Tibial artery (tissue), 4 donors: ENCODE results near the gene PAPSS2.
"Not testable (repeated sequence)": the region's sequence is repeated elsewhere in the genome, so short reads cannot be mapped to it uniquely, and the experiment has no call there.

Experiments used
- DNase-seq, 2 donors: peaks; one replicate each; pipeline ENCODE4 v3.0.0-alpha.2; 2019
- H3K27ac ChIP-seq, 2 donors: fragments of 200-600 bp; sonication (generic) in 1 of 2; 1 replicate in 1 of 2; 2 replicates in 1 of 2; pipeline ENCODE4 v1.5.1; 2018 to 2019; ENCODE audit warnings: mild to moderate bottlenecking in 1 of 2
- H3K27me3 ChIP-seq, 2 donors: fragments of 200-600 bp; sonication (generic) in 1 of 2; one replicate each; pipeline versions ENCODE4 v1.5.1 to v1.6.0; 2016 to 2019
- H3K36me3 ChIP-seq, 3 donors: fragments of 200-600 bp; sonication (generic) in 2 of 3; one replicate each; pipeline ENCODE4 v1.5.1; 2016 to 2019; ENCODE audit warnings: mild to moderate bottlenecking in 2 of 3
- H3K4me1 ChIP-seq, 4 donors: fragments of 200-600 bp; sonication (generic) in 2 of 4; 1 replicate in 3 of 4; 2 replicates in 1 of 4; pipeline ENCODE4 v1.5.1; 2016 to 2019
- H3K4me3 ChIP-seq, 2 donors: fragments of 200-600 bp; sonication (generic) in 1 of 2; 1 replicate in 1 of 2; 2 replicates in 1 of 2; pipeline ENCODE4 v1.5.1; 2018 to 2019; ENCODE audit warnings: mild to moderate bottlenecking in 2 of 2
- H3K9me3 ChIP-seq, 3 donors: fragments of 200-600 bp; sonication (generic) in 1 of 3; one replicate each; pipeline ENCODE4 v1.5.1; 2016 to 2019
- intact Hi-C: fragments of 100-400 bp; cut with DNase I; formaldehyde crosslinking; loops from one replicate; pipeline ENCODE4 v1.15.0; 2023; ENCODE audit warnings: low total_unique reads
- TF ChIP-seq, protein P1 (sequence below), 2 experiments: fragments of 200-600 bp in 1 of 2; fragments of 450-650 bp in 1 of 2; IDR thresholded peaks; one replicate each; pipeline ENCODE4 v1.5.1; 2017 to 2019; ENCODE audit warnings: antibody characterized with exemption in 2 of 2, mild to moderate bottlenecking in 1 of 2, moderate library complexity in 1 of 2

PAPSS2 gene

GRCh38 chr10:87643920-87644319, 15.8 kb upstream of the PAPSS2 start:
- H3K27ac ChIP-seq, result no peak overlapping the region
- H3K36me3 ChIP-seq, result no peaks in the 10 kb centered on the region
- TF ChIP-seq, protein P1, sequence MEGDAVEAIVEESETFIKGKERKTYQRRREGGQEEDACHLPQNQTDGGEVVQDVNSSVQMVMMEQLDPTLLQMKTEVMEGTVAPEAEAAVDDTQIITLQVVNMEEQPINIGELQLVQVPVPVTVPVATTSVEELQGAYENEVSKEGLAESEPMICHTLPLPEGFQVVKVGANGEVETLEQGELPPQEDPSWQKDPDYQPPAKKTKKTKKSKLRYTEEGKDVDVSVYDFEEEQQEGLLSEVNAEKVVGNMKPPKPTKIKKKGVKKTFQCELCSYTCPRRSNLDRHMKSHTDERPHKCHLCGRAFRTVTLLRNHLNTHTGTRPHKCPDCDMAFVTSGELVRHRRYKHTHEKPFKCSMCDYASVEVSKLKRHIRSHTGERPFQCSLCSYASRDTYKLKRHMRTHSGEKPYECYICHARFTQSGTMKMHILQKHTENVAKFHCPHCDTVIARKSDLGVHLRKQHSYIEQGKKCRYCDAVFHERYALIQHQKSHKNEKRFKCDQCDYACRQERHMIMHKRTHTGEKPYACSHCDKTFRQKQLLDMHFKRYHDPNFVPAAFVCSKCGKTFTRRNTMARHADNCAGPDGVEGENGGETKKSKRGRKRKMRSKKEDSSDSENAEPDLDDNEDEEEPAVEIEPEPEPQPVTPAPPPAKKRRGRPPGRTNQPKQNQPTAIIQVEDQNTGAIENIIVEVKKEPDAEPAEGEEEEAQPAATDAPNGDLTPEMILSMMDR (IDR thresholded peaks at IDR 0.05), result no peak
- DNase-seq, result no peak
- intact Hi-C loops, result no loop called here
- no peaks in the 10 kb centered on the region for H3K9me3 ChIP-seq
- H3K4me3 ChIP-seq, result no peak overlapping the region
- H3K4me1 ChIP-seq, result no peaks in the 10 kb centered on the region
- H3K27me3 ChIP-seq, result no peaks in the 10 kb centered on the region

GRCh38 chr10:87644500-87644899, 15.2 kb upstream of the PAPSS2 start:
- H3K4me1 ChIP-seq, DNase-seq, H3K4me3 ChIP-seq, H3K27ac ChIP-seq, intact Hi-C loops, H3K27me3 ChIP-seq, H3K9me3 ChIP-seq, H3K36me3 ChIP-seq: not testable (repeated sequence)

DNA sequence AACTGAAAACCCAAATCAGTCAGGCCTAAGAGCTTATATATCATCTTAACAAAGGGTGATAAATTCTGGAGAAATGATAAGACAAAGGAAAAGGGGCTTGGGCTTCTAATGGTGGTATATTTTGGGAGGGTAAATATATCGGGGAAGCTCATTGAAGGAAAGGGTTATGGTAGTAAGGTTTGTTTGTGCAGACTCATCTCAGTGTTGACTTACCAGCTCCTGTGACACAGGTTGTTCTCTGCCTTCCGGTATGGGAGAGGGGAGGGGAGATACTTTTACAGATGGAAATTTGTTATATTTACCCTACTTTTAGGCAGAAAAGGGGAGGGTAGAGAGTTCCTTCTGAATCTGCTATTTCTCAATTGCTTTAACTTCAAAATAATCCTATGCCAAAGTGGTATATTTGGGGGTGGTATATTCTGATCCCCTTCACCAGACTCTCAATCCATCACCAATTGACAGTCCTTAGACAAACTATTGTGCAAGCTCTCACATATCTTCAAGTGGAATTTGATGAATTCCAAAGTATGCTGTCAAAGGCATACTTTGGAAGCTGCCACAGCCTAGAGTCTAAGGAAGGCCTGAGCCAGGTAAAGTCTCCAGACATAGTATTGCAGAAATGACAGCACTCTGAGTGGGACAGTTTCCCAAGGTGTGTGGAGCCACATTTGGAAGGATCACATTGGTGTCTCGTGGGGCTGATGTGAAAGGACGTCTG, 13.3 kb upstream of the PAPSS2 start:
- intact Hi-C loops, result no loop called here
- Histone ChIP-seq H3K27ac (no peak overlapping the region), H3K9me3 (no peaks in the 10 kb centered on the region), H3K36me3 (no peaks in the 10 kb centered on the region), H3K4me3 (no peak overlapping the region), H3K4me1 (no peaks in the 10 kb centered on the region), H3K27me3 (no peaks in the 10 kb centered on the region)
- TF ChIP-seq, protein P1 (IDR thresholded peaks at IDR 0.05), result no peak
- DNase-seq, result no peak

DNA sequence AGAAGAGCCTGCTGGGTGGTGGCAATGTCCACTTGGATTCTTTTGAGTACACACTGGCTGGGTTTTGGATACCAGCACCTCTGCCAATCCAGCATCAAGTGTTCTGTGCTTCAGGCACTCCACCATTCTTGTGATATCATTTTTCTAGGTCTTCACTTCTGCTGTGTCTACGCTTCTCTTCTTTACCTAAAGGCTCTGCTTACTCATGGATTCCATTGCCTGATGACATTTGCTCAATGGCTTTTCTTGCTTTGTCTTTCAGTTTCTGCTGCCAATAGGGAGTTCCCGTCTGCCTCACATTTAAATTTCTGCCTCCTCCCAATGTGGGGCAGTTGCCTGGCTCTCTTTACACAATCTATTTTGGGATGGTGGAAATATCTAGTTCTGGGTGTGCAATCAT, 12.7 kb upstream of the PAPSS2 start:
- intact Hi-C loops, result no loop called here
- TF ChIP-seq, protein P1 (IDR thresholded peaks at IDR 0.05), result no peak

DNA sequence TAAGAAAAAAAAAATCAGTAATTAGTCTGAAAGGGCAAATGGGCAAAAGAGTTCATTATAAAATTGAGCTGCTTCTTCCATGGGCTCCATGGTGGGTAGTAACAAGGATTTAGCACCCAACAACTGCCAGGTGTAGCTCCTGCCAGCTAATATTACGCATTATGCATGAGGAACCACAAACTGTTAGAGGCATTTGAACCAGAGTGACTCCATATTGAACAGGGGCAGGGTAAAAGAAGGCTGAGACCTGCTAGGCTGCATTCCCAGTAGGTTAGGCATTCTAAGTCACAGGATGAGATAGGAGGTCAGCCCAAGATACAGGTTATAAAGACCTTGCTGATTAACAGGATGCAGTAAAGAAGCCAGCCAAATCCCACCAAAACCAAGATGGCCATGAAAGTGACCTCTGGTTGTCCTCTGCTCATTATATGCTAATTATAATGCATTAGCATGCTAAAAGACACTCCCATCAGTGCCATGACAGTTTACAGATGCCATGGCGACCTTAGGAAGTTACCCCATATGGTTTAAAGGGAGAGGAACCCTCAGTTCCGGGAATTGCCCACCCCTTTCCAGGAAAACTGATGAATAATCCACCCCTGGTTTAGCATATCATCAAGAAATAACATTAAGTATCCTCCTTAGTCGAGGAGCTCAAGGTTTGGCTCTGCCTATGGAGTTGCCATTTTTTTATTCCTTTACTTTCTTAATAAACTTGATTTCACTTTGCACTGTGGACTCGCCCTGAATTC, 8.7 kb upstream of the PAPSS2 start:
- Histone ChIP-seq H3K4me3 (no peak overlapping the region), H3K36me3 (no peaks in the 10 kb centered on the region), H3K4me1 (no peaks in the 10 kb centered on the region), H3K27ac (no peak overlapping the region), H3K9me3 (no peaks in the 10 kb centered on the region), H3K27me3 (no peaks in the 10 kb centered on the region)
- no peak for DNase-seq
- TF ChIP-seq, protein P1 (IDR thresholded peaks at IDR 0.05), result no peak
- intact Hi-C loops, result no loop called here

More for the DNA sequence above, 12.7 kb upstream of the PAPSS2 start:
- H3K9me3 ChIP-seq, result no peaks in the 10 kb centered on the region
- H3K27me3 ChIP-seq, result no peaks in the 10 kb centered on the region
- DNase-seq, result no peak
- no peak overlapping the region for H3K27ac ChIP-seq
- H3K36me3 ChIP-seq, result no peaks in the 10 kb centered on the region
- H3K4me1 ChIP-seq, result no peaks in the 10 kb centered on the region
- no peak overlapping the region for H3K4me3 ChIP-seq

DNA sequence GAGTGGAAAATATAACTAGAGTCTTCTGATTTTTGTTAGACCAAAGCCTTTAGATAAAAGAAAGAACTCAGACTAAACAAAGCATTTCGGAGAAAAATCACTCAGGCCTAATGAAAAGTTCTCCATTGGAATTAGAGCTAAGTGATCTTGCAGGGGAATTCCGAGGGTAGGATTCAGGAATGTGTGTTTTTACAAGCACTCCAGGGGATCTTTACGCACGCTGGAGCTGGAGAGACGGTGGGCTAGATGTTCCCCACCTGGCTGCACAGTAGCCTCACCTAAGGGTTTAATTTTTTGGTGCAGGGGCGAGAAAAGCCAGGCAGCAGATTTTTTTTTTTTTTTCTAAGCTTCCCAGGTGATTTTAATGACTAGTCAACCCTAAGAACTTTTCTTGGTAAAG, 7.9 kb upstream of the PAPSS2 start:
- TF ChIP-seq, protein P1 (IDR thresholded peaks at IDR 0.05), result no peak
- Histone ChIP-seq H3K27me3 (no peaks in the 10 kb centered on the region), H3K9me3 (no peaks in the 10 kb centered on the region), H3K4me3 (no peak overlapping the region), H3K36me3 (no peaks in the 10 kb centered on the region), H3K4me1 (peaks cover 0 to 4% (median under 1%) of the 10 kb centered on the region in 4 donors), H3K27ac (no peak overlapping the region)
- DNase-seq, result no peak
- intact Hi-C loops, result no loop called here
